CD4-positive, alpha-beta T cell (primary cell): ENCODE results near the gene LRSAM1. TPM values are rescaled to one million over a fixed set of nuclear protein-coding genes. Genes with fewer than 3 reads are reported as not detected.

Experiments used
- ATAC-seq: fragments of 200-7000 bp; cut with Tn5 transposase; one replicate; pipeline ENCODE4 v1.10.0; 2022; ENCODE audit warnings: mild to moderate bottlenecking; ENCODE audit not compliant: poor library complexity
- CTCF ChIA-PET: fragments of 350-600 bp; sonication (Branson Sonifier 250); formaldehyde crosslinking; loops from one replicate; lab custom pipeline; 2021; ENCODE audit warnings: antibody characterized with exemption, inconsistent platforms; lab: Charles Lee
- POLR2A ChIA-PET: fragments of 350-600 bp; sonication (Branson Sonifier 250); formaldehyde crosslinking; loops from one replicate; lab custom pipeline; 2021; ENCODE audit warnings: antibody characterized with exemption, inconsistent platforms; lab: Charles Lee
- DNase-seq, 14 experiments: peaks; one replicate each; pipeline ENCODE4 v3.0.0-alpha.2; 2013 to 2020; ENCODE audit warnings: mixed read lengths in 2 of 14
- H3K27ac ChIP-seq, 2 donors: one replicate each; pipeline versions ENCODE4 v1.5.1 to v1.7.0; 2013; ENCODE audit warnings: low read length in 2 of 2, low read depth in 1 of 2, mild to moderate bottlenecking in 1 of 2
- H3K27me3 ChIP-seq, 2 experiments: 1 replicate in 1 of 2; 2 replicates in 1 of 2; pipeline versions ENCODE4 v1.6.1 to v1.7.0; 2013; ENCODE audit warnings: low read length in 2 of 2, control low read depth in 1 of 2, mild to moderate bottlenecking in 1 of 2, moderate library complexity in 1 of 2; ENCODE audit not compliant: insufficient read depth in 2 of 2, control insufficient read depth in 1 of 2
- H3K36me3 ChIP-seq: one replicate; pipeline ENCODE4 v1.6.1; 2013; ENCODE audit warnings: low read length, control low read depth; ENCODE audit not compliant: insufficient read depth
- H3K4me1 ChIP-seq: one replicate; pipeline ENCODE4 v1.6.1; 2013; ENCODE audit warnings: low read length, control low read depth; ENCODE audit not compliant: insufficient read depth
- H3K4me3 ChIP-seq: one replicate; pipeline ENCODE4 v1.5.1; 2013; ENCODE audit warnings: mild to moderate bottlenecking, low read length, moderate library complexity
- H3K9me3 ChIP-seq, 2 experiments: 1 replicate in 1 of 2; 2 replicates in 1 of 2; pipeline versions ENCODE4 v1.6.1 to v1.7.0; 2013; ENCODE audit warnings: low read length in 2 of 2, mild to moderate bottlenecking in 2 of 2, control low read depth in 1 of 2, moderate library complexity in 1 of 2; ENCODE audit not compliant: control insufficient read depth in 1 of 2, insufficient read depth in 1 of 2
- H3K27ac Mint-ChIP-seq: one replicate; pipeline ENCODE4 v1.8.0; 2020; ENCODE audit warnings: mixed read lengths
- H3K27me3 Mint-ChIP-seq: one replicate; pipeline ENCODE4 v1.8.0; 2021; ENCODE audit warnings: mixed read lengths
- H3K36me3 Mint-ChIP-seq: one replicate; pipeline ENCODE4 v1.8.0; 2021; ENCODE audit warnings: low read depth, mixed read lengths
- H3K4me1 Mint-ChIP-seq: one replicate; pipeline ENCODE4 v1.8.0; 2021; ENCODE audit warnings: low read depth, mixed read lengths
- H3K4me3 Mint-ChIP-seq: one replicate; pipeline ENCODE4 v1.8.0; 2020; ENCODE audit warnings: mild to moderate bottlenecking, mixed read lengths
- H3K9me3 Mint-ChIP-seq: one replicate; pipeline ENCODE4 v1.8.0; 2020; ENCODE audit warnings: mixed read lengths
- intact Hi-C, 2 experiments: fragments of 100-400 bp; cut with DNase I in 1 of 2; cut with micrococcal nuclease in 1 of 2; formaldehyde crosslinking; loops; one replicate each; pipeline versions ENCODE4 v1.15.1 to v1.9.0; 2023 to 2025; cut with DNase I, micrococcal nuclease
- polyA plus RNA-seq, 2 donors: library from polyadenylated mRNA; unstranded; fragments of 120-200 nt; gene quantifications; one replicate each; pipeline ENCODE4 v1.2.1, GENCODE V29; 2013
- total RNA-seq, 174 experiments: library from RNA in 2 of 174; stranded (reverse) in 2 of 174; gene quantifications; one replicate each; pipeline ENCODE4 v1.2.3 and lab custom pipeline; 2021 to 2026
- TF ChIP-seq, protein P1 (sequence below): fragments of 200-600 bp; IDR thresholded peaks from one replicate; pipeline ENCODE4 v1.8.0; 2022; ENCODE audit warnings: antibody characterized with exemption, mild to moderate bottlenecking

The LRSAM1 gene
- total RNA-seq = 10 to 100 TPM; 11.4 to 16.0 TPM
- 9.2 TPM for polyA plus RNA-seq (2013, experiment 1 of 2)
- 11.2 TPM for polyA plus RNA-seq (2013, experiment 2 of 2)
- 5.6 to 56.4 (median 36.3) reads per million in 172 experiments for total RNA-seq (lab: John Stamatoyannopoulos, UW)

DNA sequence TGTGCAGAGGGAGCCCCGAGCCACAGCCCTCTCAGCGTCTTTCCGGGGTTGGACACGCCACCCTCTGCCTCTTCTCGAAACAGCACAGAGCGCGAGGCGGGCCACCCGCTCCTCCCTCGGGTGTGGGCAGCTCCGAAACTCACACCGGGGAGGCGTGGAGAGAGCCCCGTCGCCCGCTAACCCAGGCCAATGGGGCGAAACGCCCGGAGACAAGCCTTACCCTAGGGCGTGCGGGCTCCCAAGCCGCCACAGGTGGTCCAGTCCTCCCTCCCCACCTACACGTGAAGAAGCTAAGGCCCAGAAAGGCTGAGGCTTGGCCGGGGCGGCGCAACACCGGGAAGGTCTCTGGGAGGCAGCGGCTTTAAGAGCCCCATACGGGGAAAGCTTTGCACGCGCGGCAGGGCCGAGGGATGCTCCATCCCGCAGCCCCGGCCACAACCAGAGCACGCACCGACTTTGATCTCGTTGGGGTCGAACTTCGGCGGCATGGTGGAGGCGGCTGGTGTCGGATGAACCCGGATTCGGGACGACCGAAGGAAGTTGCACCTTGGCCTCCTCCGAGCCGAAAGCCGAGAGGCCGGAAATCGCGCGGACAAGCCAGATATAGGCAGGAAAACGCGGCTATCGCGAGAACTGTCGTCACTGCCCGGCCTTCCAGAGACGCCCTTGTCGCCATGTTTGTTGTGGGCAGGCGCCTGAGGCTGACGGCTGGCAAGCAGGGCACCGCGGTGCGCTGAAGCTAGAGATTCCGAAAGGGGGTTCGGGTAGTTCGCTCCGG is at the start of gene LRSAM1, which contains the start of gene RPL12:
TSS of gene LRSAM1 (plus strand) at position 681 of the 778 bp plus-strand sequence. CDS start 3,018 bp downstream, outside the sequence.
TSS of gene RPL12 (minus strand) at position 577 of the 778 bp plus-strand sequence. CDS start at position 488, 89 bp downstream.
- Histone ChIP-seq H3K4me3 (peak within 1 kb of the TSS; percentile 89), H3K9me3 (no peaks in the 10 kb centered on the region), H3K27ac (peak within 1 kb of the TSS; percentile 74 to 92), H3K27me3 (no peaks in the 10 kb centered on the region), H3K4me1 (peaks cover 41% of the 10 kb centered on the region), H3K36me3 (peaks cover 43% of the 10 kb centered on the region)
- Mint-ChIP-seq H3K4me3 (peak within 1 kb of the TSS; percentile 99), H3K27ac (peak within 1 kb of the TSS; percentile 99), H3K9me3 (no peaks in the 10 kb centered on the region), H3K36me3 (peaks cover 69% of the 10 kb centered on the region), H3K4me1 (peaks cover 40% of the 10 kb centered on the region), H3K27me3 (no peaks in the 10 kb centered on the region)
- ATAC-seq = peak; percentile 84
- ChIA-PET CTCF (interaction anchor here (1.0 to 2.3 kb wide), 5 partner anchors 13 to 236 kb away, joined by 3 to 8 read pairs (median 4); partner anchors contain the start of genes SLC2A8 and ZNF79), POLR2A (interaction anchor here (0.6 to 3.1 kb wide), 31 partner anchors 9 to 799 kb away, joined by 3 to 31 read pairs (median 4); partner anchors contain the start of genes CDK9, ENG, FPGS and PTRH1)
- TF ChIP-seq, protein P1, sequence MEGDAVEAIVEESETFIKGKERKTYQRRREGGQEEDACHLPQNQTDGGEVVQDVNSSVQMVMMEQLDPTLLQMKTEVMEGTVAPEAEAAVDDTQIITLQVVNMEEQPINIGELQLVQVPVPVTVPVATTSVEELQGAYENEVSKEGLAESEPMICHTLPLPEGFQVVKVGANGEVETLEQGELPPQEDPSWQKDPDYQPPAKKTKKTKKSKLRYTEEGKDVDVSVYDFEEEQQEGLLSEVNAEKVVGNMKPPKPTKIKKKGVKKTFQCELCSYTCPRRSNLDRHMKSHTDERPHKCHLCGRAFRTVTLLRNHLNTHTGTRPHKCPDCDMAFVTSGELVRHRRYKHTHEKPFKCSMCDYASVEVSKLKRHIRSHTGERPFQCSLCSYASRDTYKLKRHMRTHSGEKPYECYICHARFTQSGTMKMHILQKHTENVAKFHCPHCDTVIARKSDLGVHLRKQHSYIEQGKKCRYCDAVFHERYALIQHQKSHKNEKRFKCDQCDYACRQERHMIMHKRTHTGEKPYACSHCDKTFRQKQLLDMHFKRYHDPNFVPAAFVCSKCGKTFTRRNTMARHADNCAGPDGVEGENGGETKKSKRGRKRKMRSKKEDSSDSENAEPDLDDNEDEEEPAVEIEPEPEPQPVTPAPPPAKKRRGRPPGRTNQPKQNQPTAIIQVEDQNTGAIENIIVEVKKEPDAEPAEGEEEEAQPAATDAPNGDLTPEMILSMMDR = no peak
- intact Hi-C loops = loop anchor here (1.0 to 10.0 kb wide), 8 partner anchors 26 to 1431 kb away; partner anchors contain the start of genes ZNF79 (in 2 of the 2), KYAT1 (in 1 of the 2), LRRC8A (in 1 of the 2) and ST6GALNAC4 (in 1 of the 2)
- DNase-seq = peak; percentile 97 to 100 (median 99)

DNA sequence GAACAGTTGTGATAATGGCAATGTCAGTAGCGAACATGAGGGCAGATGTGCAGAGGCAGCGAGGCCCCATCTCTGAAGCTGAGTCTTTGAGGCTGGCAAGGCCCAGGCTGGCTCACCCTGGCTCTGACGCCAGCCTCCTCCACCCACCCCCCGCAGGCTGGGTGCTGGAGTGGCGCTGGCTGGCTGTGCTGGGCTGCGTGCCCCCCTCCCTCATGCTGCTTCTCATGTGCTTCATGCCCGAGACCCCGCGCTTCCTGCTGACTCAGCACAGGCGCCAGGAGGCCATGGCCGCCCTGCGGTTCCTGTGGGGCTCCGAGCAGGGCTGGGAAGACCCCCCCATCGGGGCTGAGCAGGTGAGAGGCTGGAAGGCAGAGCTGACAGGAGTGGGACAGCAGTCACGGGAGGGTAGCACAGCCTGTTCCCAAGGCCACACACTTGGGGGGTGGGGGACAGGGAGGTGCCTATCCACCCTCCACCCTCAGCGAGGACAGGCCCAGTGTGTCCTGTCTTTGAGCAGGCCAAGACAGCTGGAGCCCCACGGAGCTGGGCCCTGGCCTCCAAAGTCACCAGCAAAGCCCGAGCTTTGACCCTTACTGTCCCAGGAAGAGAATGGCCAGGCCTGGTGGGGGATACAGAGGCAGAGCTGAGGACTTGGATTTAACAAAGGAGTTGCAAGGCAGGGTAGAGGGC is 48.8 kb upstream of the LRSAM1 start:
- Mint-ChIP-seq H3K9me3 (no peaks in the 10 kb centered on the region), H3K27me3 (peaks cover 69% of the 10 kb centered on the region)
- DNase-seq = peak in 1 of 14 experiments; percentile 24

More for the DNA sequence above, 48.8 kb upstream of the LRSAM1 start:
- H3K4me1 Mint-ChIP-seq = peaks cover 5% of the 10 kb centered on the region
- ChIA-PET POLR2A (interaction anchor here (1.6 kb wide), 1 partner anchor 14 kb away, joined by 5 read pairs; no protein-coding TSS in a partner anchor), CTCF (no interaction called here)
- H3K36me3 Mint-ChIP-seq = no peaks in the 10 kb centered on the region
- intact Hi-C loops = no loop called here
- H3K4me3 ChIP-seq = no peak overlapping the region
- no peak for ATAC-seq
- peaks cover 65 to 73% of the 10 kb centered on the region in 2 experiments for H3K27me3 ChIP-seq
- H3K27ac ChIP-seq = no peak overlapping the region
- H3K4me3 Mint-ChIP-seq = no peak overlapping the region
- H3K27ac Mint-ChIP-seq = no peak overlapping the region
- TF ChIP-seq, protein P1 = no peak
- H3K4me1 ChIP-seq = peaks cover 13% of the 10 kb centered on the region
- no peaks in the 10 kb centered on the region for H3K36me3 ChIP-seq
- peaks cover 0 to 11% of the 10 kb centered on the region in 2 experiments for H3K9me3 ChIP-seq
